Subcutaneous abdominal adipose tissue (tissue), 5 donors: ENCODE measurements around the gene PIK3CD.
"Not testable (repeated sequence)": the region's sequence is repeated elsewhere in the genome, so short reads cannot be mapped to it uniquely, and the experiment has no call there.

Source experiments
- H3K27ac ChIP-seq: one replicate; pipeline ENCODE4 v1.7.0; 2013; ENCODE audit warnings: low read depth, mild to moderate bottlenecking, inconsistent platforms, low read length, moderate library complexity
- H3K27me3 ChIP-seq, 5 donors: one replicate each; pipeline ENCODE4 v1.7.0; 2013; ENCODE audit warnings: low read length in 5 of 5, inconsistent platforms in 1 of 5; ENCODE audit not compliant: control insufficient read depth in 5 of 5, insufficient read depth in 4 of 5
- H3K36me3 ChIP-seq, 5 donors: one replicate each; pipeline ENCODE4 v1.7.0; 2013; ENCODE audit warnings: low read length in 5 of 5; ENCODE audit not compliant: control insufficient read depth in 5 of 5, insufficient read depth in 5 of 5
- H3K4me1 ChIP-seq, 5 donors: one replicate each; pipeline ENCODE4 v1.7.0; 2013; ENCODE audit warnings: low read length in 5 of 5, mild to moderate bottlenecking in 3 of 5, moderate library complexity in 1 of 5; ENCODE audit not compliant: control insufficient read depth in 5 of 5, insufficient read depth in 5 of 5
- H3K4me3 ChIP-seq, 5 donors: one replicate each; pipeline ENCODE4 v1.7.0; 2013; ENCODE audit warnings: low read length in 5 of 5, low read depth in 1 of 5
- H3K9ac ChIP-seq, 5 donors: one replicate each; pipeline ENCODE4 v1.7.0; 2013; ENCODE audit warnings: low read length in 5 of 5, mild to moderate bottlenecking in 4 of 5, moderate library complexity in 3 of 5
- H3K9me3 ChIP-seq, 5 donors: one replicate each; pipeline ENCODE4 v1.7.0; 2013; ENCODE audit warnings: low read length in 5 of 5; ENCODE audit not compliant: control insufficient read depth in 5 of 5
- donor health status: healthy.
- donor health status: healthy.
- donor health status: healthy.
- donor health status: healthy.
- donor health status: healthy.

The PIK3CD gene

DNA sequence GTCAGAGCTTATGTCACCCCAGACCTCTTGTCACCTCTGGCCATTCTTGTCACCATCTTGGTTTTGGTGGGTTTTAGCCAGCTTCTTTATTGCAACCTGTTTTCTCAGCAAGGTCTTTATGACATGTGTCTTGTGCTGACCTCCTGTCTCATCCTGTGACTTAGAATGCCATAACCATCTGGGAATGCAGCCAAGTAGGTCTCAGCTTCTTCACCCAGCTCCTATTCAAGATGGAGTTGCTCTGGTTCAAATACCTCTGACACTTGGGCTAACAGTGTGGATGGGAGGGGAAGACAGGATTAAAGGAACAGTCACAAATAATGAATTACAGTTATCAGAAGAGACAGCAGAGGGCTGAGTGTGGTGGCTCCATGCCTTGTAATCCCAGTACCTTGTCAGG is 30.5 kb upstream of the PIK3CD start:
- no peaks in the 10 kb centered on the region for H3K9me3 ChIP-seq
- peaks cover 0 to 2% (median 0%) of the 10 kb centered on the region in 5 donors for H3K4me1 ChIP-seq
- H3K27ac ChIP-seq = no peak overlapping the region
- H3K36me3 ChIP-seq = no peaks in the 10 kb centered on the region
- H3K4me3 ChIP-seq = no peak overlapping the region
- H3K9ac ChIP-seq = no peak overlapping the region
- H3K27me3 ChIP-seq = peaks cover 11 to 19% (median 16%) of the 10 kb centered on the region in 5 donors

GRCh38 chr1:9624081-9624480 is 27.4 kb upstream of the PIK3CD start:
- Histone ChIP-seq H3K27ac (no peak overlapping the region), H3K4me1 (peaks cover 0 to 16% (median 9%) of the 10 kb centered on the region in 5 donors), H3K36me3 (no peaks in the 10 kb centered on the region), H3K27me3 (peaks cover 7 to 14% (median 9%) of the 10 kb centered on the region in 5 donors), H3K4me3 (no peak overlapping the region), H3K9me3 (no peaks in the 10 kb centered on the region), H3K9ac (no peak overlapping the region)

- H3K9ac ChIP-seq, H3K27ac ChIP-seq, H3K4me3 ChIP-seq, H3K36me3 ChIP-seq, H3K9me3 ChIP-seq: not testable (repeated sequence)
- Histone ChIP-seq H3K27me3 (peaks cover 5 to 18% (median 8%) of the 10 kb centered on the region in 5 donors), H3K4me1 (peaks cover 0 to 19% (median 11%) of the 10 kb centered on the region in 5 donors)
These were observed 26.5 kb upstream of the PIK3CD start for GRCh38 chr1:9625030-9625429.

- H3K36me3 ChIP-seq = no peaks in the 10 kb centered on the region
- H3K4me3 ChIP-seq = no peak overlapping the region
- no peak overlapping the region for H3K9ac ChIP-seq
- peaks cover 5 to 18% (median 9%) of the 10 kb centered on the region in 5 donors for H3K27me3 ChIP-seq
- H3K9me3 ChIP-seq = no peaks in the 10 kb centered on the region
- no peak overlapping the region for H3K27ac ChIP-seq
- H3K4me1 ChIP-seq = peaks cover 0 to 20% (median 11%) of the 10 kb centered on the region in 5 donors
These were observed 25.3 kb upstream of the PIK3CD start for GRCh38 chr1:9626201-9626608.

DNA sequence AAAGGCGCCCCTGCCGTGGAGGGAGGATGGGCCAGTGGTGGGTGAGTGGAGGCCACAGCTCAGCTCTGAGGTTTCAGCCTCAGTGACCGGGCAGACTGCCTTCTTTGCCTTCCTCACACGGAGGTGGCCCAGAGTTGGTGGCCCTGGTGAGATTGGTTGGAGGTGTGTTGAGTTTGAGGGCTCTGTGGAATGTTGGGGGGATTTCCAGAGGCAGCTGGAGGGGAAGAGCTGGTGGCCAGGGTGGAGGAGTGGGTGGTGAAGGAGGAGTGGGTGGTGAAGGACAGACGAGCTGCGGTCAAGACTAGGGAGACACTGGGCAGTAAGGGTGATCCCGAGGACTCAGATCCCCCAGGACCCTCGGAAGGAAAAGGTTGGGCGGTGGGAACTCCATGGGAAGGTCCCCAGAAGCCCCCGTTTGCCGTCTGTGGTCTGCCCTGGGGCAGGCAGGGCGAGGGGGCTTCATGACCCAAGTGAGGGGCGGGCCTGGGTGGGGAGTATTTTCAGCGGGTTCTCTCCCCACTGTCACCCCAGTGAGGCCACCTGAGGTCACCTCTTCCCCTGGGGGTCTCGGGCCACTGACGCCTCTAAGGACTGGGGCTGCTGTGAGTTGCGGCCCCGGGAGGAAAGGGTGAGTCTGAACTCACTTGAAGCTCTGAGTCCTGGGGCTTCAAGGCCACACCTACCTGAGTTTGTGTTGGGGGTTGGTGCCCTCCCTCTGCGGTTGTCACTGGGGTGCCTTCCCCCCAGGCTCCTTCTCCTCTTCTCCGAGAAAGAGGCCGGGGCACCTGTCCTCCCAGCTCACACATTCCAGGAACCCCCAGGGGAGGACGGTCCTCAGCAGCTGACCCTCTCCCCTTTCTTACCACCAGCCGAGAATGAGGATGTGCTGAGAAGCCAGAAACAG is 22.7 kb upstream of the PIK3CD start:
- no peak overlapping the region for H3K27ac ChIP-seq
- no peak overlapping the region for H3K4me3 ChIP-seq
- H3K36me3 ChIP-seq = no peaks in the 10 kb centered on the region
- peaks cover 5 to 16% (median 9%) of the 10 kb centered on the region in 5 donors for H3K27me3 ChIP-seq
- no peaks in the 10 kb centered on the region for H3K9me3 ChIP-seq
- H3K4me1 ChIP-seq = peaks cover 0 to 24% (median 11%) of the 10 kb centered on the region in 5 donors
- no peak overlapping the region for H3K9ac ChIP-seq

DNA sequence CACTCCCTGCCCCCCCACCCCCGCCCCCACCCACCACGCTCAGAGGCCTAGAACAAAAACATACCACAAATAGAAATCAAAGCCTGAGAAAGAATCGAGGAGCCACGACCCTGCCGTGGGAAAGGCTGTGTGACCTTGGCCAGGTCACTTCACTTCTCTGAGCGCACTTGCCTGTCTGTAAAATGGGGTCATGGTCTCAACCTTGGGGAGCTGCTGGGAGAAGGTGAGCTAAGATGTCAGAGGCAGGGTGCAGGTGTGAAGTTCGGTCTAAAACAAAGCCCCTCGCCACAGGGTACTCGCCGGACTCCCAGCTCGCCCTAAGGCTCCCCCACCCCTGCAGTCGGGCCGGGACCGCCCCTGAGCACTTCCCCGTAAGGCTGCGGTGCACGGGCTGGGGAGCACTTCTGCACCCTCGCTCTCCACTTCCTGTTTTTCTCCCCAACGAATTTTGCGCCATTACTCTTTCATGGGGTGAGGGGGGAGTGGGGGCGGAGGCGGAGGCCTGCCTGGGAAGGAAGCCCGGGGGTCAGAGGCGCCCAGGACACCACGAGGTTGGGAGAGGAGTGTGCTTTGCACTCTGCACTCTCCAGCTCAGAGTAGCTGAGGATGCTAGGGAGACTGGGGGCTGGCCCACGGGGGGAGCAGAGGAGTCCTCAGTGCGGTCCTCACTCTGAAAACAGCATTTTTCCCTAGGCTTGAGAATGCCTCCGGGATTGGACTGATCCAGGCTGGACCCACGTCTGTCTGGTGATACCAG is 21.9 kb upstream of the PIK3CD start:
- Histone ChIP-seq H3K4me1 (peaks cover 0 to 24% (median 11%) of the 10 kb centered on the region in 5 donors), H3K9ac (peak overlapping the region in 1 of 5 donors; percentile 51), H3K27me3 (peaks cover 5 to 16% (median 9%) of the 10 kb centered on the region in 5 donors), H3K9me3 (no peaks in the 10 kb centered on the region), H3K4me3 (peak overlapping the region in 2 of 5 donors; percentile 15 to 28), H3K27ac (no peak overlapping the region), H3K36me3 (no peaks in the 10 kb centered on the region)

DNA sequence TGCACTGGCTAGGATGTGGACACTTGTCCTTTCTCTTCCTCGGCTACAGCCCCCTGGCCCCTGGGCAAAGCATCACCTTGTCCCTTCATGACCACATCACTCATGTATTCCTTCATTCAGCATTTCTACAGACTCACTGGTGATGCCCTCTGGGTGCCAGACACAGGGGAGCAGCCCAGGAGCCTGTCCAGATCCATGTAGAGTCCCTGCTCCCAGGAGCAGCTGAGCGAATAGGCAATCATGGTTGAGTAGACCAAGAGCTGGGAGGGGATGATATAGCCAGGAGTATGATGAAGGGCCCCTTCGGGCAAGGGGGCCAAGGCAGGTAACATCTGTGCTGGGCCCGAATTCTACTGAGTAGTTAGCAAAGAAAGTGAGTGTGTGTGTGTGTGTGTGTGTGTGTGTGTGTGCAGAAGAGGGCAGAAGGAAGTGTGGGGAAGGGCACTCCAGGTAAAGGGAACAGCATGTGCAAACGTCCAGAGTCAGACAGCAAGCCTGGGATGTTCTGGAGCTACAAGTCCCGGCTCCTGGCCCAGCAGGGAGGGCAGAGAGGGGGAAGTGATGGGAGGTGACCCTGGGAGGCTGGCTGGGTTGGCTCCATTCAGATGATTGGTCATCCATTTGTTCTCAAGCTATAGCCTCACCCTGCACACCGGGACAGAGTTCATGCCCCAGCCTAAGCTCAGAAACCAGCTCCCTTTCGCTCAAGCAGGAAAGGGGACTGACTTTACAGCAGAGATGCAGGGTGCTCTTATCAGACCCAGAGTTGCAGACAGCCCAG is 21.0 kb upstream of the PIK3CD start:
- H3K9me3 ChIP-seq = no peaks in the 10 kb centered on the region
- H3K4me3 ChIP-seq = peak overlapping the region in 2 of 5 donors; percentile 15 to 28
- H3K36me3 ChIP-seq = no peaks in the 10 kb centered on the region
- peaks cover 5 to 16% (median 9%) of the 10 kb centered on the region in 5 donors for H3K27me3 ChIP-seq
- H3K27ac ChIP-seq = no peak overlapping the region
- peak overlapping the region in 1 of 5 donors; percentile 51 for H3K9ac ChIP-seq
- peaks cover 0 to 24% (median 11%) of the 10 kb centered on the region in 5 donors for H3K4me1 ChIP-seq

GRCh38 chr1:9631613-9632012 is 19.9 kb upstream of the PIK3CD start:
- Histone ChIP-seq H3K9me3 (no peaks in the 10 kb centered on the region), H3K27me3 (peaks cover 0 to 6% (median 2%) of the 10 kb centered on the region in 5 donors), H3K9ac (no peak overlapping the region), H3K4me1 (peaks cover 0 to 16% (median 8%) of the 10 kb centered on the region in 5 donors), H3K4me3 (no peak overlapping the region), H3K36me3 (no peaks in the 10 kb centered on the region), H3K27ac (no peak overlapping the region)

- Histone ChIP-seq H3K4me3 (no peak overlapping the region), H3K36me3 (no peaks in the 10 kb centered on the region), H3K9ac (no peak overlapping the region), H3K9me3 (no peaks in the 10 kb centered on the region), H3K27me3 (peaks cover 0 to 6% (median 2%) of the 10 kb centered on the region in 5 donors), H3K27ac (no peak overlapping the region), H3K4me1 (peaks cover 0 to 8% (median 0%) of the 10 kb centered on the region in 5 donors)
These were observed 18.0 kb upstream of the PIK3CD start for GRCh38 chr1:9633493-9633892.
